HG03354 (cell line): ENCODE data around the gene VPS41.

Experiments
- ATAC-seq: cut with Tn5 transposase; IDR thresholded peaks from one replicate; pipeline ENCODE4 v1.9.1; 2021; ENCODE audit warnings: mild to moderate bottlenecking; ENCODE audit not compliant: unreplicated experiment, poor library complexity, severe bottlenecking

VPS41 gene

DNA sequence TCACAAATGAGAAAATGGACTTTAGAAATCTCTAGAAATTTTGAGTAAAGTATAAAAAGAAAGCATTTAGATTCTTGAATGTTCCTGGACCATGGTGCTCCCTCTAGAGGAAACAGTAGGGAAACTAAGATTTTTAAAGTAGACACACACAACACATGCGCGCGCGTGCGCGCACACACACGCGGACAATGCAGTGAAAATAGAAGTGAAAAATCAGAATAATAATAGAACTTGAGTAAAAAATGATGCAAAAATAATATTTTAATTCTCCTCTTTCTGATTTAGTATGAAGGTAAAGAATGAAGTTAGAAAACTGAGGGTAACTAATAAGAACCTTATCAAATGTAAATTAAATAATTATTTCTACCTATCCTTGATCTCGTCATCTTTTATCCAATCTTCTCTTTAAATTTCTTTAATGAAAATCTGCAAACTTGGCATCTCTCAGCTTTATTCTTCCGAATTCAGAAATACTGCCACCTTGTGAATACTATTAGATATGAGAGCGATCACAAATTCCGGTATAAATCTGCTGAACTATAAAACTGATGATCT is 160.9 kb downstream of the VPS41 start:
- ATAC-seq: no peak

DNA sequence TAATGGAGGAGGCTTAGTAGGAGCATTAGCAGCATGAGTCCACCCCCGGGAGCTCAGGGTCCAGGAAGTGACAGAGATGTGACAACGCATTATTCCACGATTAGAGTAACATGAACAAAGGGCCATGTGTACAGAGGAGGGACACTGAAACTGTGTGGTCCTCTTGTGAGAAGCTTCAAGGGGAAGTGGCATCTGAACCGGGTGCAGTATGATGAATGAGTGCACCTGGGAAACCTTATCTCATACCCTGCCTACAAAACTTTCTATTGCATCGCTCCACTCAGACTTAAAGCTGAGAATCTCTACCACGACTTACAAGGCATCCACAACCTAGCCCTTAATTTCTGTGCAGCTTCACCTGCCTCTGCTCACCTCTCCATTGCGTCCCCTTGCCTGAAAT is 162.6 kb downstream of the VPS41 start:
- no peak for ATAC-seq

DNA sequence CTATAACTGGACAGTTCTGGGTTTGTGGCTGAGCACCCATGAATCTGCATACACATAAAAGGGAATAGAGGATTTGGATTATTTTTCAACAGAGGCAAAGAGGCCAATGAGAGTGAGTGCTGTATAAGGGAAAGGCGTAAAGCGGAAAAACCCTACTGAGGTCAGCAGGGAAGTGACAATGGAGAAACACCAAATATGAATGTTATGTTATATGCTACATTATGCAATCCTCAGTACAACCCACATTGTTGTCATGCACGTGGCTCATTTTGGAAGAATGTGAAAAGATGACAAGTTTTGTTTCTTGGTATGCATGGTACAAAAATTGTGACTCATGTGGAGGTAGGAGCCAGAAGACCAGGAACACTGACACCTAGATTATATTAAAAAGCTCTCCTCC is 164.2 kb downstream of the VPS41 start:
- ATAC-seq: no peak

DNA sequence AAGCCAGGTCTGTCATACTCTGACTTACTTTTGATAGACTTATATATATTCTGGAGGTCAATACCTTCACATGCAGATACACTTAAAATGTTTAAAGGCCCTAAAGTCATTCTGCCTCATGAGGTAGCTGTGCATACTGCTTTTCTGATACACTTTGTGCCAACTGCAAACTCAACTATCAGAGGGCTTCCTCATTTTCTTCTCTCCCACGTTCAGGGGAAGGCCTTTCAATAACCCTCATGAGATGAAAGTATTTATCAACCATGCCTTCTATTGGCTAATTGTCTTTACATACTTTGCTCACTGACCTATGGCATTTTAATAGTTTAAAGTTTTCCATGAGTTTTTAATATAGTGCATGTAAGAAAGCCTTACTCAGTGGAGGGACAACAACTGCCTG is 165.1 kb downstream of the VPS41 start:
- no peak for ATAC-seq

DNA sequence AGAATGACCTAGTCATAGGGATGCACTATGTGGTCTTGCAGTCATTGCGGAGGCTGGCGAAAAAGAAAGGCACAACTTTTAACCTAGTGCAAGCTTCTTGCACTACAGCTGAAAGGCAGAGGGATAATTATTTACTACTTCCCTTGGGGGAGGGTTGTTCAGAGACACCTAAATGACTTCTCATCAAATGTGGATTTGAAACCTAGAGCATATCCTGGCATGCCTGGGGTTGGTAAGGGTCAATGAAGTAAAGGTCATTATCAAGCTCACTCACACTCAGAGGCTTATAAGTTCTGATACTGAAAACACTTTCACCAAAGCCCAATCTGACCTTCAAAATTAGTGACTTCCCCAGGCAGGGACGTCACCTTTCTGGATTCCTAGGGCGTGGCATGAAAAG is 168.9 kb downstream of the VPS41 start:
- no peak for ATAC-seq

DNA sequence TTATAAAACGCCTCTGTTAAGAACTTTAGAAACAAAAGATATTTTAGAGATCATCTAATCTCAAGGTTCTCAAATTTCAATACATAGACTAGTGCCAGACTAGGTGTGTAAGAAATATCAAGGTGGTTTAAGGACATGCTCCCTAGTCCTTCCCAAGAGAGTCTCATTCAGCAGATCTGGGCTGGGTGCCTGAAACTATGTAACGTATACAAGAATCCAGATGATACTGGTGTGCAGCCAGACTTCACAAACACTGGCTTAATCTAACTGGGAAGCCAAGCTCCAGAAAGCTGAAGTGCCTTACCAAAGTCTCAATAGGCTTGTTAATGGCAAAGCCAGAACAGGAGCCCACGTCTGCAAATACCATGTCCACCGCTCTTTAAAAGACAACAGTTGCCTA is 172.9 kb downstream of the VPS41 start:
- no peak for ATAC-seq

DNA sequence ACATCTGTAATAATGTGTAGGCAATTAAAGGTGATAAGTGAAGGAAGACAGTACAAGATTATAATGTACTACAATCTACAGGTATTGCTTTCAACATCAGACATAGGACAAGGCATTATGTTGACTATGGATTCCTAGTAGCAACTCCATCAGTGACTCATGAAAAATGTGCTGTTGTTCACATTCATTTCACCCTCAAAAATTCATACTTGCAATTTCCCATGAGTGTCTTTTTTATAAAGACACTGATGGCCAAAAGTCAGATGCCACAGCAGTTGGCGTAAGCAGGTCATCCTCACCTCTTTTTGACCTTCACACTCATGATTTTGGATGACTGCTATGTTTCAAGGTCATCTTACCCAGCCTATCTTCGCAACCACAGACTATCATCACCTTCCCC is 177.8 kb downstream of the VPS41 start:
- ATAC-seq: no peak

DNA sequence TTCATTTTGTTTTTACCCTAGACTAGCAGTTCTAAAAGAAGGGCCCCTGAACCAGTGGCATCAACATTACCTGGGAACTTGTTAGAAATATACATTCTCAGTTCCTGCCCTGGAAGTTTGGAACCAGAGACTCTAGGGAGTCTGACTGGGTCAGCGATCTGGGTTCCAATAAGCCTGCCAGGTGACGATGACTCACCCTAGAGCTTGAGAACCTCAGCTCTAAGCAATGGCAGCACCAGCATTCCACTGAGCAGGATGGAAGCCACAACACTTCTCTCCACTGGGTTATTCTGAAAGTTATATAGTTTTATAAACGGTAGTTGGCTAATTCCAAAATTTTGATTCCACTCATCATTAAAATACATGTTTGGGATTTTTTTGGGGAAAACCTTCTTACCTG is 180.8 kb downstream of the VPS41 start:
- no peak for ATAC-seq

DNA sequence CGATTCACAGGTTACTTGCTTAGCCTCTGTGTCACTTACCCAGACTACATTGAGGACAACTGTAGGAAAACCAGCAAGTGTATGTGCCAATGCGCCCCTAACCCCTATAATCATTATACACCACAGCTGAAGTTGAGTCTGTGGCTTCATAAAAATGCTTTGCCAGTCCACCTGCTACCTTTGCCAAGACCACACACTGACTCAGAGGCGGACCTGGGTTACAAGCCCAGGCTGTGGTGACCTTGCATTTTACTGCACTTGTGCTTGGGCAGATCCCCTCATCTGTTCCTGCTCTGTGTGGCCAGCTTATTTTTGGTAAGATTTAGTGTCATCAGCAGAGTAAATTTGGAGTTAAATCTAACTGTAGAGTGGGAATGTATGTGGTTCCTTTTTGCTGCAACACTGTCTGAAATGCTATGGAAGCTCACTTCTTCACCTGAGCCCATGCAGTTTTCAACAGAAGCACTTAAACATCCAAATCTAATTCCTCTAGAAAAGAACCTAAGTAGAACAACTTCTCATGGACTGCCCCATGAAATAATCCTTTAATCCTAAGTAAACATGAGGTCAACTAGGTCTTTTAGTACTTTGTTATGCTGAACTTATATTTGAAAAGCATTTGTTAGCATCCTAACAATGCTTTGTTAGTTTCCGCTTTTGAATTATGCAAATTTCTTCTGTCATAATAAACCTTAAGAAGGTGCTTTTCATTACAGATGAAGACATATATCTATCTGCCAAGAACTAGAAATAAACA is 181.6 kb downstream of the VPS41 start:
- ATAC-seq: no peak

DNA sequence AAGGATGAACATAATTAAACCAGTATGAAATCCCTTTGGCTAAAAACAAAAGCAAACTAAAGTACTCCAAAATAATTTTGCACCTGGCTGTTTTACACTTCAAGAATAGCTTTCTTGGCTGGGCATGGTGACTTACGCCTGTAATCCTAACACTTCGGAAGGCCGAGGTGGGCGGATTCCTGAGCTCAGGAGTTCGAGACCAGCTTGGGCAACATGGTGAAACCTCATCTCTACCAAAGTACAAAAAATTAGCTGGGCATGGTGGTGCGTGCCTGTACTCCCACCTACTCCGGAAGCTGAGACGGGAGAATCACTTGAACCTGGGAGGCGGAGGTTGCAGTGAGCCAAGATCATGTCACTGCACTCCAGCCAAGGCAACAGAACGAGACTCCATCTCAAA is 185.7 kb downstream of the VPS41 start:
- no peak for ATAC-seq

DNA sequence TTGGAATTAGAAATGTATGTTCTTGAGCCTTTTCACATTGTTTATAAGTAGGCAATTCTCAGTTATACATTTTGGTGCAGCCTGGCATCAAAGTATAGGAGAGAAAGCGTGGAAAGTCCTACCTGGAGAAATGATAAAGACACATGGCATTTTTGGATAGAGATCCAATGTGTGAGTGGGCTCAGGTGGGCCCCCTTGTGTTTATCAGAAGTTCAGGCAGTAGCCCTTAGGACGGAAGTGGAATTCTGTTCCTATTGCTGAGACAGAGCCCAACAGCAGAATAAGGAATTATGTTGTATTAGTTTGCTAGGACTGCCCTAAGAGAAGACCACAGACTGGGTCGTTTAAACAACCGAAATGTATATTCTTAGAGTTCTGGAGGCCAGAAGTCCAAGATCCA is 192.6 kb downstream of the VPS41 start:
- no peak for ATAC-seq

DNA sequence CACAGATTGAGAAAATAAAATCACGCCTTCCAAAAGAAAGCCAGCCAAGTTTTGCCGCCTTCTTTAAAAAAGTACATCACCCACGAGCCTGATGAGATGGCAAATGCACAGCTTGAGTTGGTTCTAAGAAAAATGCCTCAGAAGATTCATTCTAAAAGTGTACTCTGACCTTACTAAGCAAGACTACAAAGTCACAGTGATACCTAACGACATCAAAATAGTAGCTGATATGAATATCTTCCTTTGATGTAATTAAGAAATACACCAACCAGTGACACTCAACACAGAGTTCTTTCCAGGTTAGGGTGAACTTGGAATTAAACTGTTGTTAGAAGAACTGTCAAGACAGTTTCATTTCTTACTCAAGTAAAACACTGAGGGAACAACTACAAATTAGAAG is 199.9 kb downstream of the VPS41 start:
- ATAC-seq: no peak

DNA sequence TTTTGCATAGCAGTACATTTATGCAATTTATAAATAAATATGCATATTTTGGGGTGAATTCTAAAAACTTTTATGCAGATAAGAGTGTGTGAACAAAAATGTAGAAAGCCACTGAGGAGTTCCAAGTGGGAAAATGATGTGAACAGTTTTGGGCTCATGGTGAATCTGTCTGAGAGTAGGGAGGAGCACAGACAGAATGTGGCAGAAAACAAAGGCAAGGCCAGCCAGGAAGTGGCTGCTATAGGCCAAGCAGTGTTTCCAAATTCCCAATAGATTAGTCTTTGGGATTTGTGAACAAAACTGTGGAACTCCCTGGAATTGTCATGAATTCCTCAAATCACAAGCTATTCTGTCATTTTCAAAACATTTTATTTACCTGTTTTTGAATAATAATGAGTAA is 204.2 kb downstream of the VPS41 start:
- ATAC-seq: no peak

DNA sequence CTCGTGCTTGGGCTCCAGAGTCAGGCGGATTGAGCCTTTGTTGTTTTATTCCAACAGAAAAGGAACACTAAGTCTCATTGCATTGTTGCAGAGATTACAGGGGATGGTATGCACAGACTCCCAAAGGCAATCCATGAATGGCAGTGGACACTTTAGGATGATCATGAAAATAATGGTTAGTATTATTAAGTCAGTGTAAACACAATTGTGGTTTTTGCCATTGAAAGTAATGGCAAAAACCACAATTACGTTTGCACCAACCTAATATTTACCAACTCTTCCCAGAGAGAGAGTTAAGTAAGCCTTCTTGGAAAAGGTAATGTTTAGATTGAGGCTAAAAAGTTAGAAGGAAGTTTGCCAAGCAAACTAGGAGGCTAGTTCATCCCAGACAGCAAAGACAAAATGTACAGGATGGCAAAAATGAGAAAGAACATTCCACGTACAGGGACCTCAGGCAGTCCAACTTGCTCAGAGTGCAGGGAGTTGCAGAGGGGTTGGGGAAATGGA is 204.9 kb downstream of the VPS41 start:
- no peak for ATAC-seq

DNA sequence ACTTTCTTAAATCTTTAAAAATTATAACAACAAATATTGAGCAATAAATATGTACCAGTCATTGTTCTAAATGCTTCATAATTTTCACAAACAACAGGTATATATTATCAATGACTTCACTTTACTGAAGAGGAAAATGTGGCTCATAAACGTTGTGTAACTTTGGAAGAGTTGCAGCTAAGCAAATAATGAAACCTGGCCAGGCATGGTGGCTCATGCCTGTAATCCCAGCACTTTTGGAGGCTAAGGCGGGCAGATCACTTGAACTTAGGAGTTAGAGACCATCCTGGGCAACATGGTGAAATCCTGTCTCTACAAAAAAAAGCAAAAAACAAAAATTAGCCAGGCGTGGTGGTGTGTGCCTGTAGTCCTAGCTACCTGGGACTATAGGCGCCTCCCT is 205.9 kb downstream of the VPS41 start:
- ATAC-seq: no peak

DNA sequence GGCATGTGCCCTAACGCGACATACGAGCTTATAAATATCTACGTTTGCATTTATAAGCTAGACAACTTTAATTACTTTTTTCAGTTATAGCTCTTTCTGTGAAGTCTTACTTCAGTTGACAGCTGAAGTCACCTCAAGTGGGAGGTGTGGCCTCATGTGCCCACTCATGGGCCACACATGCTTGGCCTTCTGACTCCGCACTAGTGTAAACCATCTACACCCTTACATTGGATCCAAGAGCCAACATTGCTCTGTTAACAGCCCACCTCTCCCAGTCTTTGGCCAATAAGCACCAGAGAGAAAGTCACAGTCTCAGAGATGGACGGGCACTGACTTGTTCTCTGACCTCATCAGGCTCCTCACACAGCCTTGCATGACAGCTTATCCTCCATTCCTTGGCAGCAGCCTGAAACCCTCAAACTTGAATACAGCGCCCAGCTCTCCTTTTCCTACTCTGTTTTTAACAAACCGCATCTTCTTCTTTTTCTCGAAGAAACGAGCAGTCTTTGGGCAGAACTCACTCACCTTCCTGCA is 206.9 kb downstream of the VPS41 start:
- no peak for ATAC-seq

DNA sequence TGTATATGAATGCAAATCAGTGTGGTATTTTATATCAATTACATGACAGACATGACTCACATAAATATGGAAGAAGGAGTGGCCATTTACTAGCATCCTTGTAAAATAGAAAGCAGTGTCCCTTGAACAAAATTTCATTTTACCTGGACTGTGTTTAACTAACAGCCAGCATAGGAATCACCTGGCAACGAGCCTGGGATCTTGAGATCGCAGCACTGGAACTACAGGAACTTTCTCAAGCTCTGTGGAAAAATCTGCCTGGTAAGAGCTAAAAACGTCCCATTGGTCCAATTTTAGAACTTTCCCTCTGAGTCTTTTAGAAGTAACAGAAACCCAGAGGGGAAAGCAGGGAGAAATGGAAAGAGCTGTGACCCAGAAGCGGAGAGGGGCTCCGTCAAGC is 208.9 kb downstream of the VPS41 start:
- ATAC-seq: no peak

DNA sequence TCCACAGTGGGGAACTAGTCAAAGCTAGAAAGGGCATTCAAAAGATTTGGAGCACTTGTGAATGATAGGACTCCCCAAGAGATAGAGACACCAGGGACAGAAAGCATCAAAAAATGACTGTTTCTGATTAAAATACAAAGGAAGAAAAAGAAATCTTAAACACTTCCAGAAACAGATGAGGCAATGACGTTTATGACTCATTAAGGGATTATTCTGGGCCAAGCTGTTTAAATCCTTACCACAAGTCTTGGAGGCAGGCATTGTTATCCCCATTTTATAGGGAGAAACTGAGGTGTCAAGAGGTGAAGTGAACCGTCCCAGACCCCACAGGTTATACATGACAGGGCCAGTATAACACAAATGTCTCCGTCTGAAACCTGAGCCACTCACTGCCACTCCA is 209.5 kb downstream of the VPS41 start:
- no peak for ATAC-seq

DNA sequence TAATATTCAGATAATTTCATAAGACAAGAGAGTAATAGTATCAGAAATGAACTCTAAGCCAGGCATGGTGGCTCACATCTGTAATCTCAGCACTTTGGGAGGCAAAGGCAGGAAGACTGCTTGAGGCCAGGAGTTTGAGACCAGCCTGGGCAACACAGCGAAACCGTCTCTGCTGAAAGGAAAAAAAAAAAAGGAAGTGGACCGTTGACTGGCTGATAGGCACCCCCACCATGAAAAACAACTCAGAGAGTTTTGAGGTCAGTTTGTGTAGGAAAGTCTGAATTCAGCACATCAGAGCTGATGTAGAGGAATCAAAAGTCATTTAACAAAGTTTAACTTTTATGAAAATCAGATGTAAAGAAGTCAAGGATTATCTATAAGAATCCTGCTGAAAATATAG is 214.7 kb downstream of the VPS41 start:
- no peak for ATAC-seq

DNA sequence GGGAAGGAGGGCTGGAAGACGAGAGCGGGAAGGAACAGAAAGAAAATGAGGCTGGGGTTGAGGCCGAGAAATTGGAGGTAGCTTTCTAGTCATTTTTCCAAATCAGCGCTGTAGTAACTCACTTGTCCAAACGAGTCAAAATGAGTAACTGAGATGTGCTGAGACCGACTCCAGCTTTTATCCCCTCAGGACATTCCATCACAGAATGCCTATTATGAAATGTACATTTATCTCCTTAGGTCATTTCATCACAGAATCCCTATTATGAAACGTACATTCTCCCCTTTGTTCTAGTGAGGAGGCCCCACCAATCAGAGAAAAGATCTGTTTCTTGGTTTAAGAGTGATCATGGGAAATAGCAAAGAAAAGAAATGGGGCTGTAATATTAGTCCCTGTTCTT is 222.1 kb downstream of the VPS41 start:
- no peak for ATAC-seq

DNA sequence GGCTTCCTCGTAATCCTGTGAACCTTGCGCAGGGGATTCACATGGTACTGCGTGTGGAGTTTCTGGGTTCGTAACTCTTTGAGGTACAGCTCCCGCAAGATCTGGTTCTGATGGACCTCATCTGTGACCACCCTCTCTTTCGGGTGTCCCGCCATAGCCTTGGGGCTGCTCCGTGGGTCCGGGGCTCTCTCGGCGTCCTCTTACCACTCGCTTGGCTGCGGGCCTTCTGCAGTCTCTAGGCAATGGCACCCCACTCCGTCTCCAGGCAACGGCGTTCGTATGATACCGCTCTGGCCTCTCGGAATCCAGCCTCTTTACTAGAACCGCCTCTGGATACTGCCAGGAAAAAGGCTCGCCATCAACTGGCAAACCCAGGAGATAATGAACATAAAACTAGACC is 223.1 kb downstream of the VPS41 start:
- ATAC-seq: no peak
